Measurements from ENCODE around the gene SLC16A7. TPM values are rescaled to one million over a fixed set of nuclear protein-coding genes. Genes with fewer than 3 reads are reported as not detected.

Gene SLC16A7
- total and polyA plus RNA-seq, 4 donors, result 3.4 to 22.9 (median 11.4) TPM

GRCh38 chr12:59736786-59737185, 141.0 kb downstream of the SLC16A7 start:
- no peak overlapping the region for H3K4me3 ChIP-seq
- peaks cover 0 to 4% (median 0%) of the 10 kb centered on the region in 4 donors for H3K36me3 ChIP-seq (ENCODE audit: control insufficient read depth in 4 of 4, insufficient read depth in 4 of 4, low read length in 4 of 4)
- no peaks in the 10 kb centered on the region for H3K27me3 ChIP-seq (ENCODE audit: control insufficient read depth in 3 of 3, insufficient read depth in 3 of 3, low read length in 2 of 3)
- ATAC-seq (ENCODE audit: insufficient read depth, low FRiP score) (no peak), DNase-seq (peak in 1 of 3 donors; percentile 4)
- H3K9me3 ChIP-seq (ENCODE audit: control insufficient read depth in 4 of 4, insufficient read depth in 3 of 4, low read length in 3 of 4), result no peaks in the 10 kb centered on the region
- WGBS, 2 donors, result 34 to 51% methylated on average over 1 of the region's 1 CpG
- TF ChIP-seq CTCF (IDR thresholded peaks at IDR 0.05; ENCODE audit: control extremely low read depth, extremely low read depth), result no peak
- peak overlapping the region in 1 of 2 donors; percentile 40 for H3K27ac ChIP-seq (ENCODE audit: low read depth in 1 of 2, low read length in 1 of 2)
- H3K4me1 ChIP-seq (ENCODE audit: control insufficient read depth in 5 of 5, insufficient read depth in 5 of 5, low read length in 5 of 5), result peaks cover 0 to 10% (median 0%) of the 10 kb centered on the region in 5 donors
- H3K9ac ChIP-seq (ENCODE audit: insufficient read depth in 1 of 2, low read length in 2 of 2), result no peak overlapping the region

- Histone ChIP-seq H3K4me3 (no peak overlapping the region), H3K9ac (ENCODE audit: insufficient read depth in 1 of 2, low read length in 2 of 2) (no peak overlapping the region), H3K27ac (ENCODE audit: low read depth in 1 of 2, low read length in 1 of 2) (peak overlapping the region in 1 of 2 donors; percentile 21), H3K27me3 (ENCODE audit: control insufficient read depth in 3 of 3, insufficient read depth in 3 of 3, low read length in 2 of 3) (no peaks in the 10 kb centered on the region), H3K4me1 (ENCODE audit: control insufficient read depth in 5 of 5, insufficient read depth in 5 of 5, low read length in 5 of 5) (peaks cover 0 to 10% (median 0%) of the 10 kb centered on the region in 5 donors), H3K36me3 (ENCODE audit: control insufficient read depth in 4 of 4, insufficient read depth in 4 of 4, low read length in 4 of 4) (peaks cover 0 to 4% (median 0%) of the 10 kb centered on the region in 4 donors), H3K9me3 (ENCODE audit: control insufficient read depth in 4 of 4, insufficient read depth in 3 of 4, low read length in 3 of 4) (no peaks in the 10 kb centered on the region)
- WGBS, 2 donors, result 79 to 87% methylated on average over 3 of the region's 3 CpGs
- no peak for ATAC-seq (ENCODE audit: insufficient read depth, low FRiP score)
- no peak for TF ChIP-seq CTCF (IDR thresholded peaks at IDR 0.05; ENCODE audit: control extremely low read depth, extremely low read depth)
- DNase-seq, result peak in 1 of 3 donors; percentile 5
Observed at GRCh38 chr12:59737725-59738463, 142.1 kb downstream of the SLC16A7 start.

- H3K27ac ChIP-seq (ENCODE audit: low read depth in 1 of 2, low read length in 1 of 2), result no peak overlapping the region
- H3K4me3 ChIP-seq, result no peak overlapping the region
- peaks cover 0 to 3% (median 0%) of the 10 kb centered on the region in 5 donors for H3K4me1 ChIP-seq (ENCODE audit: control insufficient read depth in 5 of 5, insufficient read depth in 5 of 5, low read length in 5 of 5)
- no peak for TF ChIP-seq CTCF (IDR thresholded peaks at IDR 0.05; ENCODE audit: control extremely low read depth, extremely low read depth)
- DNase-seq (no peak), ATAC-seq (ENCODE audit: insufficient read depth, low FRiP score) (no peak)
- H3K27me3 ChIP-seq (ENCODE audit: control insufficient read depth in 3 of 3, insufficient read depth in 3 of 3, low read length in 2 of 3), result no peaks in the 10 kb centered on the region
- no peak overlapping the region for H3K9ac ChIP-seq (ENCODE audit: insufficient read depth in 1 of 2, low read length in 2 of 2)
- WGBS, 2 donors, result 90 to 98% methylated on average over 1 of the region's 1 CpG
- H3K36me3 ChIP-seq (ENCODE audit: control insufficient read depth in 4 of 4, insufficient read depth in 4 of 4, low read length in 4 of 4), result no peaks in the 10 kb centered on the region
- peaks cover 0 to 4% (median 0%) of the 10 kb centered on the region in 4 donors for H3K9me3 ChIP-seq (ENCODE audit: control insufficient read depth in 4 of 4, insufficient read depth in 3 of 4, low read length in 3 of 4)
Observed at GRCh38 chr12:59742841-59743240, 147.0 kb downstream of the SLC16A7 start.
